T-helper 1 cell (primary cell): ENCODE results near the gene CASP2.
A peak's percentile ranks its signal among the peaks of the same experiment; 100 is the strongest.
"Not testable (repeated sequence)": the region's sequence is repeated elsewhere in the genome, so short reads cannot be mapped to it uniquely, and the experiment has no call there.

Experiments used
- DNase-seq, 5 donors: peaks; one replicate each; pipeline ENCODE4 v3.0.0-alpha.2; 2012 to 2020
- total RNA-seq, 4 donors: gene quantifications; one replicate each; lab custom pipeline; 2026; lab: John Stamatoyannopoulos, UW

The CASP2 gene
- total RNA-seq: 29.4 to 64.0 (median 57.6) reads per million in 4 donors

DNA sequence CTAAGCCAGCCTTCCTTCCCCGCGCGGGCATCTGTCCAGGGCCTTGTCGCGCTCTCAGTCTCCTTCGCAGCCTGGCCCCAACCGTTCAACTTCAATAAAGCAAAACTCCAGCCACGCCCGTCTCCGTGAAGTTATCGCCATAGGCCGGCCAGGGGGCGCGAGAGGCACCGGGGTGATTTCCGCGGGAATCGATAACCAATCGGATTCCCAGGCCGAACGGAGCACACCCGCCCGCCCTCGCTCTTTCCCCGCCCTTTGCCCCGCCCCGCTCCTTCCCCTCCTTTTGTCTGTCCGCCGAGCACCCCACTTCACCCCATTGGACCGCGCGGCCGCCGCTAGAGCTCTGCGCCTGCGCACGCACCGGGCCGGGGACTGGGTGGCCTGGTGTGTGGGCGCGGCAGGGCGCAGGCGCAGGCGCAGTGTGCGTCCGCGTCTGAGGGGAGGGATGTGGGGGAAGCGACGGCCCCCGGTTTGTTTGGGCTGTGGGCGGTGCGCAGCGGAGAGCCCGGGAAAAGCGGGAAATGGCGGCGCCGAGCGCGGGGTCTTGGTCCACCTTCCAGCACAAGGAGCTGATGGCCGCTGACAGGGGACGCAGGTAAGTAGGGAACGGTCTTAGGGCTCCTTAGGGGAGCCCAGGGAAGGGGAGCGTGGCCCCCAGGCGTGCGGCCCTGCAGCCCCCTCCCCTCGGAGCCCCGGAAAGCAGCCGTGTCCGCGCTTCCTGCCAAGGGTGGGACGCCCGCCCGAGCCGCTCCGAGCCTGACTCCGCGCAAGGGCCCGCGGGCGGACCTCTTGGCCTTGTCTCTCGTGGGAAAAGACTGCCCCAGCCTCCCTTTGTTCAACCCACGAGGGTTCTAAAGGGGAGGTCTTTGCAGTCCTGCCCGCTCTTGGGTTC lies at the start of gene CASP2:
Gene CASP2, plus strand, starts transcription at position 417 of the 892 bp plus-strand sequence. Its CDS starts 105 bp downstream, at position 522.
- peak; percentile 97 to 100 (median 99) for DNase-seq

DNA sequence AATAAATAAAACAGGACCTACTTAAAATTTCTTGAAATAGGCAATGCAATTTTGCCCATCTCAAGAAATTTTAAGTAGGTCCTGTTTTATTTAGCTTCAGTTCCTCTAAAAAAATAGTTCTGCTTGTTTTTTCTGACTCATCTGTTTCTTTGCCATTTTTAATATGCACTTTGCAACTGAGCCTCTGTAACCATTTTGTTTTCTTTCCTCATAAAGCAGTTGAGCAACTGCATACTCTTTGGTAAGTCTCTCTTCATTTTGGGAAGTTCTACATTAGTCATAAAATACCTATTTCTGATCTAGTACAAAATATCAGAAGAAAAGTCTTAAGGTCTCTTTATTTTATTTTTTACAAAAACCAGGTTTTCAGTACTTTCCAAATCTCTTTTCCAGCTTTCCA lies 48.3 kb upstream of the CASP2 start:
- no peak for DNase-seq

DNA sequence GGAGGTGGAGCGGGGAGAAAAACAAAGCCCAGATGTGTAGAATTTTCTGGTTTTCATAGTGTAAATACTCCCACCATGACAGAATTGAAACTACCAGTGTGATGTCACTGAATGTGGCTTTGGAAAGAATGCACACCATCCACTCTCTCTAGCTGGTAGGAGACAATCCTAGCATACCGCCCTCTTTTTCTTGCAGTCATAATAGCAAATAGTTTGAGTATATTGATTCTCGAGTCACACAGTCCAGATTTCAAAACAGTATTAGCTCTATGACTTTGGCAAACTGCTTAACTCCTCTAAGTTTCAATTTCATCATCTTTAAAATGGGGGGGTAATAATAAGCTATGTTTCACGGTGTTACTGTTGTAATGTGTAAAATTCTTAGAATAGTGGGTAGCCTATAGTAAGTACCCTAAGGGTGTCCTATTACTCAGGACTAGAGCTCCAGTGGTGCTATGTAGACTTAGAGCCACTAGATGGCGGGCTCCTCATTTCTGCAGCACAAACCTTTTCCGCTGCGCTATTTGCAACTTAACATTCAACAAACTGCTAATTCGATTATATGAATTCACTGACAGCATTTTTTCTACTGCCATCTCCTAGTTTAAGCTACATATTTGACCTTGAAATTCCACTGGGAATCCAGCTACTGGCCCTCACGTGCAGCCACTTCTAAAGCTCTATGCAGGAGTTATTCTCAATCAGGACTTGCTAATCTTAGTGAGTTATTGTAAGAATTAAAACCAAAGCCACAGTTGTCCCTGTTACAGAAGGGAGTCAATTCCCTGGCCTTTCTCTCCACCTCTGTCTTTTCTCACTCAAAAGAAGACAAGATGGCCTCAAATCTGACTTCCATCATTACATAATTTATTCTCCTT lies 47.6 kb upstream of the CASP2 start:
- peak; percentile 29 to 85 (median 54) for DNase-seq

DNA sequence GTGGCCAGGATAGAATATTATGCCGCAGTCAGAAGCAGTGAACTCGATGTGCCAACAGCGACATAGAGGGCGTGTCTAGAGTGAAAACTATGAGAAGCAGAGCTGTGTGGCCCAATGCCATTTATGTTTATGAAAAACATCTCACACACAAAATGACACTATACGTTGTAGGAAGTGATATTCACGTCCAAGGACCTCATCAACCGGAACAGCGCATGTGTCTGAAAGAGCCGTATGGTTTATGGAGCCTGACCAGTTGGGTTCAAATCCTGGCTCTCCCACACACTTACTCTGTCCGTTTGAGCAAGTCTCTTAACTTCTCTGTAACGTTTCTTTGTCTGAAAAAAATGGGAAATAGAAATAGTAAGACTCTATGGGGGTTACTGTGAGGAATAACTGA lies 45.8 kb upstream of the CASP2 start:
- no peak for DNase-seq

DNA sequence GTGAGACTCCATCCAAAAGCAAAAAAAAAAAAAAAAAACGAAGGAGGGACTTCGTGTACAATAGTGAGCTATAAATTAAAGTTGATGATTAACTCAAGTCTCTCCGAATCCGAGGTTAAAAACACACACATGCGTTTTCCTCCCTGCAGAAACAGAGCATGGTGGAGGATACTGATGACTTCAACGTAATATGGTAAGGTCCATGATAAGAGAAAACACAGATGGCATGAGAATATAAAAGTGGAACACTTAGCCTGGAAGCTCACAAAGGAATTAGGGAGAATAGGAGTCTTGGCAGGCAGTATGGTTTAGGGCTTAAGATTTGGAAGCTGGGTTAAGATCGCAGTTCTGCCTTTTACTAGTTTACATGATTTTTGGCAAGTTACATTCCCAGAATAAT lies 45.0 kb upstream of the CASP2 start:
- no peak for DNase-seq

DNA sequence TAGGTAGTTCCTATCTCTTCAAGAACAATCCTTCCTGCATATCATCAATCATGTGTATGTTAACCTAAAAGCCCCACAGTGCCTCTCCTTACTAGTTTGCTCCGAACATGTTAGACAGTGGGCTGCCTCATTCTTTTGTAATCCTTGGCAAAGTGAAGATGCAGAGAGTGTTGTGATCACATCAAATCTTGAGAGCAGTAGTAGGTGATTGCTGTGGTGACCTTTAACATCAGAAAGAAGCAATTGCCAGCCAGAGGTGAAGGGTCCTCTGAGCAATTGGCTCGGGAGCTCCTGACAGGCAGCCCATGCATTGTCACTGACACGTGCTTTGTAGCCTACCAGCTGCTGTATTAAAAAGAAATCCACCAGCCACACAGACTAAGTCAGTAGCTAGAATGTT lies 44.5 kb upstream of the CASP2 start:
- no peak for DNase-seq

DNA sequence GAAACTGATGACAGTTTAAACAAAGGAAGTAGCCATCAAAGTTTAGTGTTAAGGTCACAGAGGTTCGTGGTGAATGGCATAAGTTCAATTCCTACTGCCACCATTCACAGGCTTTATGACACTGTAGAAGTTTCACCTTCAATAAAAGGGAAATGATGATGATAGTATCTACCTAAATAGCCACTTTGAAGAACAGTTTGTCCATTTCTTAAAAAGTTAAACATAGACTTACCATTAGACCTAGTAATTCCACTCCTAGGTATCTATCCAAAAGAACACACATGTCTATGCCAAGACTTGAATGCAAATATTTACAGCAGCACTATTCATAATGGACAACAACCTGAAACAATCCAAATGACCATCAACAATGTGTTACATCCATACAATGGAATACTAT lies 43.8 kb upstream of the CASP2 start:
- DNase-seq: no peak

DNA sequence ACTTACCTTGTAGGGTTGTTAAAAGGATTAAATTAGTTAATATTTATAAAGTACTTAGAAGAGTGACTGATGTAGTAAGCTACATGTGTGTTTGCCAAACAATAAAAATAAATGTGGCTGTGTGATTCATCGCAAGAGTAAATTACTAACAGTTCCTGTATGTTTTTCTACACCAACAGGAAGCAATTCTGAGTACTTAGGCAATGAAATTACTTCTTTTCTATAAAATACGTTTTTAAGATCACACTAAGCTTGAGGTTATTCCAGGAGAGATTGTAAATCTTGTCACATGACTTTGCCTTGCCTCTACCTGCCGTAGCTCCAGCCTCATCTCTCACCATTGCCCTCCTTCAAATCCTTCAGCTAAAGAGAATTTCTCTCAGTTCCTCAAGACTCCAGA lies 43.0 kb upstream of the CASP2 start:
- DNase-seq: peak in 1 of 5 donors; percentile 88

DNA sequence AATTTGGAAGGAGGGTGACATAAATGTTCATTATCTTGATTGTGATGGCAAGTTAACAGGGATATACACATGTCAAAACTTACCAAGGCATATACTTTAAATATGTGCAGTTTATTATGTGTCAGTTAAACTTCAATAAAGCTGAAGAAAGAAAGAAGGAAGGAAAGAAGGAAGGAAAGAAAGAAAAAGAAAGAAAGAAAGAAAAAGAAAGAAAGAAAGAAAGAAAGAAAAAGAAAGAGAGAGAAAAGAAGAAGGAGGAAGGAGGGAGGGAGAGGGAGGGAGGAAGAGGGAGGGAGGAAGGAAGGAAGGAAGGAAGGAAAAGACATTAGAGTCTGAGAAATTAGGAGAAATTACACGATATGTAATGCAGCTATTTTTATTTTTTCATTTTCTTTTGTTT lies 40.8 kb upstream of the CASP2 start:
- no peak for DNase-seq

DNA sequence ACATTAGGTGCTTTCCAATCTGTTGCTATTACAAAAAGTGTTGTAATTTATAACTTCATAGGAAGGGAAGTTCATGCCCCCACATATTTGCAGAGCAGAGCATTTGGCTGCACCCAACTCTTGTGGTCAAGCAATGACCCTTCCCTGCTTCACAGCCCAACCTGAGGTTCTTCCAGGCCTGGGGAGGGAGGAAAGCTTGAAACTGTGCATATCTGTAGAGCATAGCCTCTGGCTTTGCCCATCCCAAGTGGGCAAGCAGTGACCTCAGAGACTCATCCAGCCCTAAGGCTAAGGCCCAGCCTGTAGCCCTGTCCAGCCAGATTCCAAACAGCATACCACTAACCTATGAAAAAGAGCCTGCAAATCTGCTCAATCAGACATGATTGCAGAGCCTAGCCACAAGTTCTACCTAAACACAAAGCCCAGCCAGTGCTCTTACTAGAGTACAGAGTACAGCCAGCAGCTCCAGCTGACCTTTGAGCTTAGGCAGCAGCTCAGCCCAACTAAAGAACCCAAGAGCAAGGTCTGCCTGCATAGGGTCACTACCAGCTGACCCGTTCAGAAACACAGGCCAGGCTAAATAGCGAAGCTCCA lies 39.3 kb upstream of the CASP2 start:
- no peak for DNase-seq

DNA sequence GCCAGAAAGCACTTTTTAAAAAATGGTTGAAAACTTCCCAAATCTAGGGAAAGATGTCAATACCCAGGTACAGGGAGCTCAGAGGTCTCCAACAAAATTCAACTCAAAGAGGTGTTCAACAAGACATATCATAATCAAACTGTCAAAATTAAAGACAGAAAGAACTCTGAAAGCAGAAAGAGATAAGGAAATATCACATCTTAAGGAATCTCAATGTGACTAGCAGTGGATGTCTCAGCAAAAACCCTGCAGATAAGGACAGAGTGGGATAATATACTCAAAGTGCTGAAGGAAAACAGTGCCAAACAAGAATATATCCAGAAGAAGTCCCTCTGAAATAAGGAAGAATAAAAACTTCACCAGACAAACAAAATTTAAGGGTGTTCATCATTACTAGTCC lies 38.0 kb upstream of the CASP2 start:
- DNase-seq: no peak

DNA sequence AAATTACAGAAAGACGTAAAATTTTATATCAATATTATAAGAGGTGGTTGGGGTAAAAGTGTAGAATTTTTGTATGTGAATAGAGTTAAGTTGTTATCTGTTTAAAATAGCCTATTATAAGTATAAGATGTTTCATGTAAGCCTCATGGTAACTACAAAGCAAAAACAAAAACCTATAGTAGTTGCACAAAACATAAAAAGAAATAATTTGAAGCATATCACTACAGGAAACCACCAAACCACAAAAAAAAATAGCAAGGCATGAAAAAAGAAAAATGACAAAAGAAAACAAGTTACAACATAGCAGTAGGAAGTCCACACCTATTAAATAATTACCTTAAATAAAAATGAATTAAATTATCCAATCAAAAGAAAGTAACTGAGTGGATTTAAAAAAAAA lies 37.3 kb upstream of the CASP2 start:
- peak in 1 of 5 donors; percentile 69 for DNase-seq

DNA sequence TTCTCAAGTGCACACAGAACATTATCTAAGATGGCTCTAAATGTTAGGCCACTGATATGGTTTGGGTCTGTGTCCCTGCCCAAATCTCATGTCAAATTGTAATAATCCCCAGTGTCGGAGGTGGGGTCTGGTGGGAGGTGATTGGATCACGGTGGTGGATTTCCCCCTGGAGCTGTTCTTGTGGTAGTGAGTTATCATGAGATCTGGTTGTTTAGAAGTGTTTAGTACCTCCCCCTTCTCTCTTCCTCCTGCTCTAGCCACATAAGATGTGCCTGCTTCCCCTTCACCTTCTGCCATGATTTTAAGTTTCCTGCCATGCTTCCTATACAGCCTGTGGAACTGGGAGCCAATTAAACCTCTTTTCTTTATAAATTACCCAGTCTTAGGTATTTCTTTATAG lies 36.1 kb upstream of the CASP2 start:
- peak in 1 of 5 donors; percentile 54 for DNase-seq

DNA sequence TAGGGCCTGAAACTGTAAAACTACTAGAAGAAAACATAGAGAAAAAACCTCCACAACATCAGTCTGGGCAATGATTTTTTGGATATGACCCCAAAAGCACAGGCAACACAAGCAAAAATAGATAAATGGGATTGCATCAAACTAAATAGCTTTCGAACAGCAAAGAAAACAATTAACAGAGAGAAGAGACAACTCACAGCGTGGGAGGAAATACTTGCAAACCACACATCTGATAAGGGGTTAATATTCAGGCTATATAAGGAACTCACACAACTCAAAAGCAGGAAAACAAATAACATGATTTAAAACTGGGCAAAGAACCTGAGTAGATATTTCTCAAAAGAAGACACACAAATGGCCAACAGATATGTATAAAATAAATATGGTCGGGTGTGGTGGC lies 32.6 kb upstream of the CASP2 start:
- DNase-seq: no peak

DNA sequence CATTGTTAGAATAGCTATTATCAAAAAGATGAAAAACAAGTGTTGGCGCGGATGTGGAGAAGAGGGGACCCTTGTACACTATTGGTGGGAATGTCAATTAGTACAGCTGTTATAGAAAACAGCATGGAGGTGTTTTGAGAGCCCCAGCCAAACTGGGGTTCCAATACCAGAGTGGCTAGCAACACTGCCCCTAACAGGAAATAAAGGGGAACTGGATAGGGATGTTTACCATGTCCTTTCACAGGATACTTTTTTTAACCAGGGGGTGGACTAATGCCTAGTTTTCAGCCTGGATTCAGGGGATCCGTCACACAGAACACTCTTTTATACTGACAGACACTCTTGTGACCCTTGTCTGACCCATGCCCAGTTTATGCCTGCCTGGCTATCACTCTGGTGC lies 31.8 kb upstream of the CASP2 start:
- DNase-seq: no peak

DNA sequence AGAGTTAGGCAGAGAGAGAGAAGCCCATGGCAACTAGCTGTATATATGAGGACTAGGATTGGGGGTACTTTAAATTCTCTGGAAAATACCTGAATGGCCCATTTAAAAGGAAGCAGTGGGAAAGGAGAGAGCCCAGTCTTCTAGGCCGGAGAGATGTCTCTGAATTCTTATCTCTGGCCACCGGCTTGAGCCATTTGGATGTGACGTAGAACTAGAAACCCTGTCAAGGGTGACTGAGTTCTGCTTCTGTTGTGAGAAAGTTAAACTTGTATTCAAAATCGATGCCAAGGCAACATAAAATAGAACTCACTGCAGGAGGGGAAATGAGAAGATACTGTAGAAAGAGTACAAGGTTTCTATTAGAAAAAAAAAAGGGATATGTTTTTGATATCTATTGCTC lies 31.2 kb upstream of the CASP2 start:
- DNase-seq: no peak

DNA sequence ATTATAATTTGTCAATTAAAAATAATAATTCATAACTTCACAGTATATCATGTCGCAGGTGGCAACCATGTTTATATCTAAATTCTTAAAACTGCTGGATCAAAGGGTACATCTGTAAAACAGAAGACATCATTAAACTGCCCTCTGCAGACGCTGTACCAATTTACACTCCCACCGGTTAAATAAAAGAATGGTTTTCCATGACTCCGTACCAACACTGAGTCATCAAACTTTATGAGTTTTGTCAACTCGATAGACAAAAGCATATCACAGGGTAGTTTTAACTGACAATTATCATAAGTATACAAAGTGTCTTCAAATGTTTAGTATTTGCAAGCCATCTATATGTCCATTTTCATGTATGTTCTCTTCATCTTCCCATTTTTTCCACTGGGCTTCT lies 30.6 kb upstream of the CASP2 start:
- DNase-seq: no peak

DNA sequence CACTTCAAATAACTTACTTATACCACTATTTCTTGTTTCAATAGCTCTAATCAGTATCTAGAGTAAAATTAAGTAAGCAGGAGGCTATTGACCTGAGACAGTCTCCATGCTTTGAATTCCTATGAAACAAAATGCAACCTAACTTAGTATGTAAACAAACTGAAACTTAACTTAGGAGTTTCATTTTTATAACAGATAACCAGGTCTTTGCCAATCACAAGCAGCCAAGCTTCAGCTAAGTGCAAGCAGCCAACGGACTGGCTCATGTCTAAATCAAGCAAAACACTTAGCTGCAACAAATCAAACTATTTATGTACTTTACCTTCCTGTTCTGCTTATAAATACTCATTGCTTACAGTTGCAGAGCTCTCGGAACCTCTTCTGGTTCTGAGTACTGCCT lies 29.3 kb upstream of the CASP2 start:
- DNase-seq: peak in 1 of 5 donors; percentile 80

DNA sequence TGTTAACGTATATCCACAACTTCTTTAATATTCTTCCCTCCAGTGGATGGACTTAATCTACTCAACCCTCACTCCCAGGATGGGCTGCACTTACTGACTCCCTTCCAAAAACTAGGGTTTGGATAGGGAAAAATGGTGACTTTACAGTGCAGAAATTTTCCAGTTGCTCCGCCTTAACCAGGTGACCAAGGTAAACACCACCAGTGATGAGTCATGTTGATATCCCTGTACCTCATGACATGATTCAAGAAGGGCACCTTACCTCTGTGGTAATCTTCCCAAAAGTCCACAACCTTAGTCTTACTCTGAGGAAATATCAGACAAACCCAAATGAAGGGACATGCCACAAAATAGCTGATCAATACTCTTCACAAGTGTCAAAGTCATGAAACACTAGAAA lies 28.4 kb upstream of the CASP2 start:
- no peak for DNase-seq

DNA sequence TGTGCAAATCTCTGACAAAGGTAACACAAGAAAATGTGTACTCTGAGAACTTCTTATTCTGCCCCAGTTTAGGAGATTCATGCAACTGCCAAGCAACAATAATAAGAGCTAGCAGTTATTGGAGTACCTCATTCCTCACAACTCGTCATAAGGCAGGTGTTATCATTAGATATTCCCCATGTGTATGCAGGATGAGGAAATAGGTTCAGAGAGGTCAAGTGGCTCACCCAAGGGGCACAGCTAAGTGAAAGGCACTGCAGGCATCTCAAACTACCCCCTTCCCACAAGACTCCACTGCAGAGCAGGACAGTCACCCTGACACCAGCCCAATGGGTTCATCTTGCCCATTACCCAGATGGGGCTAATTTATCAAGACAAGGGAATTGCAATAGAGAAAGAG lies 26.2 kb upstream of the CASP2 start:
- DNase-seq: no peak

DNA sequence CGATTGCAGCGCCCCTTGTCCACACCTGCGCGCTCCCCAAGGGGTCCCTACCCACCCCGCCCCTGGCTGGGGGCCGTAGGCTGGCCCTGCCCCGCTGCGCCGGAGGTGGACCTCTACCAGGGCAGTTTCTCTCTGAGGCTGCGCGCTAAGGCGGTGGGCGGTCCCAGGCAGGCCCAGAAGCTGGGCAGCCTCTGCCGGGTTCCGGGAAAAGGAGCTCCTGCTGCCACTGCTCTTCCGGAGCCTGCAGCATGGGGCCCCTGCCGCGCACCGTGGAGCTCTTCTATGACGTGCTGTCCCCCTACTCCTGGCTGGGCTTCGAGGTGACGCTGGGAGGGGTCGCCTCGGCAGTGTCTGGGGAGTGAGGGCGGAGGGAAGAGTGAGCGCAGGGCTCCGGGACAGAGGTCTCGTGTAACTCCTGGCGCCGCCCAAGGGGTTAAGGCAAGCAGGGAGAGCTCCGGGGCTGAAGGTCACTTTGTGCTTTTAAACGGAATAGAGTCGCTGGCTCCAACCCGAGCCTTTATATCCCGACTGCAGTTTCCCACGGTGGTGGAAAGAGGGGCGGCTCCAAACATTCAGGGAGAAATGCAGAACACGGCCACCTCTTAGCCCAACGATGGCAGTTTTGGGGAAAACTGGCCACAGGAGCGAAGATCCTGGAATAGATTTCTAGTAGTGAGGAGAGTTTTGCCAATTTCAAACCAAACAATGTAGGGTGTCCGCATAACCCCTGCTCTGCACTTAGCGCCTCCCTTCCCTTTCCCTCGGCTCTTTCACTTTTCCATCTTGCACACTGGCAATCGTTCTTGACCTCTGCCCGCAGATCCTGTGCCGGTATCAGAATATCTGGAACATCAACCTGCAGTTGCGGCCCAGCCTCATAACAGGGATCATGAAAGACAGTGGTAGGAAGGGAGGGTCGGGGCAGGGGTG lies 24.6 kb upstream of the CASP2 start, which contains the start of gene GSTK1:
Gene GSTK1, plus strand, starts transcription at position 176 of the 930 bp plus-strand sequence. Its CDS starts 73 bp downstream, at position 249.
- DNase-seq: peak; percentile 63 to 91 (median 70)

DNA sequence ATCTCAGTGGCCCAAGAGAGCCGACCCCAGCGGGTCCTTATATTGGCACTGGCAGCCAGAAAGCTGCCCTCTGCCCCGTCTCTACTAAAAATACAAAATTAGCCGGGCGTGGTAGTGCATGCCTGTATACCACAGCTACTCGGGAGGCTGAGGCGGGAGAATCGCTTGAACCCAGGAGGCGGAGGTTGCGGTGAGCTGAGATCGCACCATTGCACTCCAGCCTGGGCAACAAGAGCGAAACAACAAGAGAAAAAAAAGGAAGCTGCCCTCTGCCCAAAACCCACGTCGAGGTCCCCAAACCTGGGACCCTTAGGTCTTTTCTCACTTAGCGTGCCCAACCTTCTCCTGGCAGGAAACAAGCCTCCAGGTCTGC lies 24.0 kb upstream of the CASP2 start:
- DNase-seq: not testable (repeated sequence)
